ENCODE measurements around the gene ZNF827. TPM values are rescaled to one million over a fixed set of nuclear protein-coding genes. Genes with fewer than 3 reads are reported as not detected.

Gene ZNF827
- total and polyA plus RNA-seq, 11 donors: 4.5 to 30.1 (median 18.1) TPM

GRCh38 chr4:145719752-145720624, 218.6 kb downstream of the ZNF827 start:
- DNase-seq (no peak), ATAC-seq (no peak)
- no peaks in the 10 kb centered on the region for H3K36me3 ChIP-seq
- intact Hi-C loops (cut with DNase I): no loop called here
- no peaks in the 10 kb centered on the region for H3K9me3 ChIP-seq
- TF ChIP-seq POLR2A (IDR thresholded peaks at IDR 0.05): no peak
- no peak for TF ChIP-seq CTCF (IDR thresholded peaks at IDR 0.05)
- WGBS, 4 donors: 78 to 83% (median 79%) methylated on average over 10 of the region's 10 CpGs
- H3K27me3 ChIP-seq: no peaks in the 10 kb centered on the region
- H3K27ac ChIP-seq: no peak overlapping the region
- peaks cover 0 to 18% (median 0%) of the 10 kb centered on the region in 12 donors for H3K4me1 ChIP-seq
- no peak overlapping the region for H3K4me3 ChIP-seq

- no peak overlapping the region for H3K27ac ChIP-seq
- peaks cover 0 to 14% (median 0%) of the 10 kb centered on the region in 12 donors for H3K4me1 ChIP-seq
- H3K27me3 ChIP-seq: no peaks in the 10 kb centered on the region
- H3K9me3 ChIP-seq: peaks cover 0 to 17% (median 4%) of the 10 kb centered on the region in 12 donors
- H3K36me3 ChIP-seq: no peaks in the 10 kb centered on the region
- ATAC-seq (no peak), DNase-seq (no peak)
- H3K4me3 ChIP-seq: no peak overlapping the region
- intact Hi-C loops (cut with DNase I): no loop called here
- 79 to 93% (median 87%) methylated on average over 1 of the region's 1 CpG for WGBS, 4 donors
- TF ChIP-seq POLR2A (IDR thresholded peaks at IDR 0.05): no peak
- no peak for TF ChIP-seq CTCF (IDR thresholded peaks at IDR 0.05)
Measured at GRCh38 chr4:145716661-145717200, 221.9 kb downstream of the ZNF827 start.

GRCh38 chr4:145716200-145716599, 222.4 kb downstream of the ZNF827 start:
- H3K27me3 ChIP-seq: no peaks in the 10 kb centered on the region
- peaks cover 0 to 9% (median 0%) of the 10 kb centered on the region in 12 donors for H3K4me1 ChIP-seq
- H3K27ac ChIP-seq: no peak overlapping the region
- H3K9me3 ChIP-seq: peaks cover 0 to 23% (median 8%) of the 10 kb centered on the region in 12 donors
- no peaks in the 10 kb centered on the region for H3K36me3 ChIP-seq
- DNase-seq: no peak
- TF ChIP-seq POLR2A (IDR thresholded peaks at IDR 0.05) (no peak), CTCF (IDR thresholded peaks at IDR 0.05) (no peak)
- 37 to 49% (median 46%) methylated on average over 3 of the region's 3 CpGs for WGBS, 4 donors
- no peak overlapping the region for H3K4me3 ChIP-seq
- peak in 3 of 4 donors; percentile 34 to 49 (median 46) for ATAC-seq
- intact Hi-C loops (cut with DNase I): no loop called here

GRCh38 chr4:145709843-145710242, 228.8 kb downstream of the ZNF827 start:
- ATAC-seq (no peak), DNase-seq (no peak)
- H3K27ac ChIP-seq: no peak overlapping the region
- no peak for TF ChIP-seq CTCF (IDR thresholded peaks at IDR 0.05)
- TF ChIP-seq POLR2A (IDR thresholded peaks at IDR 0.05): no peak
- H3K4me3 ChIP-seq: no peak overlapping the region
- intact Hi-C loops (cut with DNase I): no loop called here
- H3K36me3 ChIP-seq: no peaks in the 10 kb centered on the region
- H3K4me1 ChIP-seq: peaks cover 0 to 9% (median 0%) of the 10 kb centered on the region in 12 donors
- no peaks in the 10 kb centered on the region for H3K27me3 ChIP-seq
- H3K9me3 ChIP-seq: peaks cover 0 to 29% (median 12%) of the 10 kb centered on the region in 12 donors
- WGBS, 4 donors: 91 to 92% (median 92%) methylated on average over 3 of the region's 3 CpGs
